GM18520 (cell line): ENCODE data around the gene ECE1.

ENCODE experiments used
- ATAC-seq: cut with Tn5 transposase; IDR thresholded peaks from one replicate; pipeline ENCODE4 v1.9.1; 2021; ENCODE audit not compliant: unreplicated experiment

Gene ECE1

GRCh38 chr1:21255284-21255942 lies 34.9 kb downstream of the ECE1 start:
- no peak for ATAC-seq

DNA sequence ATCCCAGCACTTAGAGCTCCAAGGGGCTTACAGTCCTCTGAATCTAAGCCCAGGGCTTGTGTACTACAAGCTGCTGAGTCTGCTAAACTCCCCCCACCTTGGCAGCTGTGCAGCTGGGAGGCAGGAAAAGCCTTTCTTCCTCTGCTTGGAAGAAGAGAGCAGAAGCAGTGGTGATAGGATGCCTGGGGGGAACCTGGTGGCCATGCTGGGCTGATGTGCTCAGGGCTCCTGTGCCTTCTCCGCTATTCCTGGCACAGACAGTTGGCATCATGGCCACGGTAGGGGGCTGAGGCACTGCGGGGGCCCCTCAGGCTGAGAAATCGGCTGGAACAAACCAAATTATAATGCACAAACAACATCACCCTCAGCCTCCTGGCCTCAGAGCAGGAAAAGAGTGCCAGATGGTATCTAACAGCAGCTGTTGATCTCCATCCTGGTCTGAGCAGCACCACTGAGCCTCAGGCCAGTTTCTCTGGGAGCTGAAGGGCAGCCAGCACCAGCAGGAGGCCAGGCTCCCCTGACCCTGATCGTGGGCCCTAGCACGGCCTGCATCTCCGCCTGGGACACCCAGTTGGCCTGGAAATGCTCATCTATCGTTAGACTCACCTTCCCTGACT lies 35.8 kb downstream of the ECE1 start:
- no peak for ATAC-seq

DNA sequence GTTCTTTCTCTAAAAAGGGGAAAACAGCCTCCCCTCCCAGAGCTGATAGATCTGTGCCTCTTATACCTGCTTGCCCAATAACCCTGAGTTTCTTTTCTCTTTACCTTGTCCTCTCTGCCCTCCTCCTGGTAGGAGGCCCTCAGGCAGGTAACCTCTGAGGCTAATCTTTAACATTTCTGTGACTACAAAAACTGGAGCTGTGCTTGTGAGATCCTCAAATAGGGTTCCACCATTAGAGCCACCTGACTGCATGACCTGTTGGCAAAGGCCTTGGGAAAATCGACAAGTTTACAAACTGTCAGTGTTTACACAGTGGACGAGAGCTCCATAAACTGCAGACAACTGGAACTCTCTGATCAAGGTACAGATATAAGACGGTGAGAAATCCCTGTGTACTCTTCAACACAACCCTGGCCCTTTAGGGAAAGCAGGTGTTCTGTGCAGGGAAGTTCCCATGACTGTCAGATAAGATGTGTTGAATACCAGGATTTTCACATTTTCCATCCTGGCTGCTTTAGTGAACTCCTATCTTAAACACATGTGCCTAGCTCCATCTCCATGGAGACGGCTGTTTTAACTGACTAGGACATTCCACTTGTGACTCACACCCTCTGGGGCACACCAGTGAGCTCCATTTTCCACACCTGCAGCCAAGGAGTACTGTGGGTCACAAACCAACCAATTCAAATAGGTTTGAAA lies 38.3 kb downstream of the ECE1 start:
- no peak for ATAC-seq

GRCh38 chr1:21249940-21250493 lies 40.2 kb downstream of the ECE1 start:
- ATAC-seq, result no peak

- ATAC-seq, result no peak
Measured at GRCh38 chr1:21247892-21248715, 42.2 kb downstream of the ECE1 start.

DNA sequence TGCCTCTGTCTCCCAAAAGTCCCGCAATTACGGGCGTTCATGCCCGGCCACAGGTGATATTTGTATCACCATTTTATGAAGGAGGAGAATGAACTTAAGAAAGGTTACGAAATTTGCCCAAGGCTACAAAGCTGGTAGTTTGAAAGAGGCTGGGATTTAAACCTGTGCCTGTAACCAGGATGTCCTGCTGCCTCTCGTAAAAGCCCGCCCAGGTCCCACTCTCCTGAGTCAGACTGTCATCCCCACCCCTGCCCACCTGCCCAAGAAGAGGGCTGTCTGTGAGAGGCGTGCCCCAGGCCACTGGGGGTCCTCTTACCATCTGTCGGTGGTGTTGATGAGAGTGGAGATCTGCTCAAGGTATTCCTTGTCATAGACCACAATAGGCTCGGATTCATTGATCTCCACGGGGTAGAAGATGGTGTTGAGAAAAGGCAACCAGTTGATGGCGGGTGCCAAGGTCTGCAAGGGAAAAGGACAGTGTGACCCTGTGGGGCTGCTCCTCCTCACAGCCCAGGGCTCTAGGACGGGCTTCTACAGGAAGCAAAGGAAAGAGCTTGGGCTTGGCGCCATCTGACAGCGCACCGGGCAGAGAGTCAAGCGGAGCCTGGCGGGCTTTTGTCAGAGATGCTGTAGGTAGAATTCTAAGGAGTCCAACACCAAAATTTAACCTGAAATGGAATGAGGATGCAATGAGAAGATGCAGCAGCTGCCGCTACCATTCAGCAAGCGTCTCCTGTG lies 43.2 kb downstream of the ECE1 start:
- no peak for ATAC-seq

GRCh38 chr1:21245688-21246229 lies 44.5 kb downstream of the ECE1 start:
- ATAC-seq, result no peak

DNA sequence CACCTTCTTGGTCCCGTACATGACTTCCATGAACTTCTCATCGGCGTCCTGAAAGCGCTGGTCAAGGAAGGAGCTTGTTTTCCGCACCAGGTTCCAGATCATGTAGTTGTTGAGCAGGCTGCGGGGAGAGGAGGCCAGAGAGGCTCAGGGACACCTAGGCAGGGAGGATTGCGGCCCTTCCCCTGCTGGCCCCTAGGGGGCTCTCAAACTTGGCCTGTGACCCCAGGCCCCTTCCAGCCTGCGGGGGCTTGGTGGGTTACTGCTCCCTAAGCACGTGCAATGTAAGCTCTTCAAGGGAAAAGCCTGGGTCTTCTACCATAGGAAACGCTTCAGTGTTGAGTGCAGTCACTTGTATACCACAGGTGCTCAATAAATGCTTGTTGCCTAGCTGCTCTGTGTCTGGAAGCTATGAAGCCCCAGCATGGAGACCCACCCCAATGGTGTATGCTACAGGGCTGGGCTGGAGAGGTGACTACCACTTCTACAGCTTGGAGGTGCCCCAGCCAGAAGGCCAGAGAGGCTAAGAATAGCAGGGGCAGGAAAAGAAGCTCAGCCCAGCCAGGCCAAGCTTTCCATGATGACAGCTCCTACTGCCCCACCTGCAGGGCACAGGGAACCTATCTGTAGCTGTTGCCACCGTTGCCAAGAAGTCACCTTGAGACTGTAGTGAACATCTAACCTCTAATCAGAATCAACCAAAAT lies 45.1 kb downstream of the ECE1 start:
- no peak for ATAC-seq

DNA sequence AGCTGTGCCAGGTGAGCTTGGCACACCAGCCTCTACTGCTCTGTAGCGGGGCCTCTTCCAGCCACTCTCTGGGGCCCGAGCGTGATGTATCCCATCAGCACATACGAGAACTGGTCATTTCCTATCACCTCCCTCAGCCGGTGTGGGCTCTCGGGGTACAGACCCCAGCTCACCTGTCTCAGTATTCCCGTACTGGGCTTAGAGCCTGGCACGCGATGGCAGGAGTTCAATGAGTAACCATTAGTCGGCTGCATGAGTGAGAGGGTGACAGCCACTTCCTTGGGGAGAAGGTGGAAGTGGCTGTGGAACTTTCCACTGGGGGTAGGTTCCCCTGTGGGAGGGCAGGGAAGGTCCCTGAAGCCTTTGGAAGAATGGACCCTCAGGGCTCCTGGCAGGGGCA lies 46.1 kb downstream of the ECE1 start:
- no peak for ATAC-seq

DNA sequence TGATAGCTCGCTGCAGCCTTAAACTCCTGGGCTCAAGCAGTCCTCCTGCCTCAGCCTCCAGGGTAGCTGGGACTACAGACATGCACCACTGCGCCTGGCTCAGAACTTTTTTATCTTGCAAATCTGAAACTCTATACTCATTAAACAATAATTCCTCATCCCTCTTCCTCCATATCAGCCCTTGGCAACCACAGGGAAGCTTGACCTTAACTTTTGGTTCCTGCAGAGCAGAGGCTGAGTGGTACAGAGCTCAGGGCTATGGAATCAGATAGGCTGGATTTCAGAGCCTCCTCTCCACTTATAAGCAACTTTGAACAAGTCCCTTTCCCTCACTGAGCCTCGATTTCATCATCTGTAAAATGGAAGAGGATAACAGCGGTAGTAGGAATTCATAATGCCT lies 47.4 kb downstream of the ECE1 start:
- ATAC-seq, result no peak

DNA sequence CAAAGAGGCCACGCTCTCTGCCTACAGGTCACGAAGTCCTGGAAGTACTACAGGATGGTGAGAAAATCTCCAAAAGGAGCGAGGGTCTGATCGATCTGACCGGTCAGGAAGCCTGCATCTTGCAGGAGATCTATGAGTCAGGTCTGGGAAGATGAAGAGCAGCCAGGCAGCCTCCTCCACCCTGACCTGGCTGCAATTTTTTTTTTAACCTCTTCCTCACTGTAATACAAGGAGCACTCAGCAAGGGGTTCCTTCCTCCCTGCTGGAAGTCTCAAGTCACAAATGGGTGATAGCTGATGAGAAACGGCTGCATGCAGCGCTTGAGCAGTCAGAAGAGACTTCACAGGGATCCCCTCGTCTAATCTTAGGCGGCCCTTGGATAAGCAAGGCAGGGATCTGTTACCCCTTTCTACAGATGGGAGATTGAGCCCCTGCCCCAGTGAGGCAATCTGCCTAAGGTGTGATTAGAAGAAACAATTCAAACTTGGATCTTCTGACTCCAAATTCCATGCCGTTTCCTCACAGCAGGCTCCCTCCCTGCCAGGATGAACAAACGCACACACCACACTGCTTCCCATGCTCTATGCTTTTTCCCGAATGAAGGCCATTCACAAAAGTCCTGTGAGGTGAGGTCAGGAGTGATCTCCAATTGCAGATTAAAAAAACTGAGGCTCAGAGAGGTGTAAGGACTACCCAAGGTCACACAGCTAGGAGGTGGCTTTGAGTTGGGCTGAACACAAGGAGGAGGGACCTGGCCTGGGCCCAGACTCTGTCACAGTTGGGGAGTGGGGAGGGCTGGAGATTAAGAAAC lies 48.3 kb downstream of the ECE1 start:
- ATAC-seq, result no peak

DNA sequence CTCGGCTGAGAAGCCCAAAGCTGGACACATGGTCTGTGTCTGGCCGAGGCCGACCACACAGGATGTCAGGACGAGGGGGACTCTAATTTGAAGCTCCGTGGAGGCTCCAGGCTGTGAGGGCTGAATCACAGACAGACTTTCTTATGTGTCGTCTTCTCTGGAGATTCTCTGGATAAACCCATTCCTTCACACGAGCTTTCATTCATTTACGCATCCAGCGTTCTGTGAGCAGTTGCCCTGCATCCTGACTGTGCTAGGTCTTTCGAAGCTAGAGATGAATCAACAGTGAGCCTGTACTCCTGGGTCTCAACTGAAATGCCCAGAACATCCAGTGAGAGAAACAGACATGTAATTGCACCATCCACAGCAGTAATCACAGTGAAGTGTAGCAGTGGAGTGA lies 49.6 kb downstream of the ECE1 start:
- ATAC-seq, result no peak

DNA sequence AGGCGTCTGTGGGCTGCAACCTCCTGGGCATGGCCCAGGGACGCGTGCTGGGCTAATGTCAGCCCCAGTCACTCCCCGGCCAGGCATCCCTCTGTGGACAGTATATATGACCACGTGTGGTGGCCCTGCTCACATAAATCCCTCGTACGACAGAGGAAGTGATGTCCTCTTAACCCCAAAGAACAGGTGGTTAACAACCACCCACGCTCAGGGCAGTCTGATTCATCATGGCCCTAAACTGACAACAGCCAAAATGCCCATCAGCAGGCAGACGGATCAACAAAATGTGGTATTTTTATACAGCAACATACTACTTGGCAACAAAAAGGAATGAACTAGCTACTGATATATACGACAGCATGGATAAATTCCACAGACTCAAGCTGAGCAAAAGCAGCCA lies 51.0 kb downstream of the ECE1 start:
- ATAC-seq, result no peak

- ATAC-seq, result no peak
Measured at GRCh38 chr1:21238141-21238800, 52.0 kb downstream of the ECE1 start.

DNA sequence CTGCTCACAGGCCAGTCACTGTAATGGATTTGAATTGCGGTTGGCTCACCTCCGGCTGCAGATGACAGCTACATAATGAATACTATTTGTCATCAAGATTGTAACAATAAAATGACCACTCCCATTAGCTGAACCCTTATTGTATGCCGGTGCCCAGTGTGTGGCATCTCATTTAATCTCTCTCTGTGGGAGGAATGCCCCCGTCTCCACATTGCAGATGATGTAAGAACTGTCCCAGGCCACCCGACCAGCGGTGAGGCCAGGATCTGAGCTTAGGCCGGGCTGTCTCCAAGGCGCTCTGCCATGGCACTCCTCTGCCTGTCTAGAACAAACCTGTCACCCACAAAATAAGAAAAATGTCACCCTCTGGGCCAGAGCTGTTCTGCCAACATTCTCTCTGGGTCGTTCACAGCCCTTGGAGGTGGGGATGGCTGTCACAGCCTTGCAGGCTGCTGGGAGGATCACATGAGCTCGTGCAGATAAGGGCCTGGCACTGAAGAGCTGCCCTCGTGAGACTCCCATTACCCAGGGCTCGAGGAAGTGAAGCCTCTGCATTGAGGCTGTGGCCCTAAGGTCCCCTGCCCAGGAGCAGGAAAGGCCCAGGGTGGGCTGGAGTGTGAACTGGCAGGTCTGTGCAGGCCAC lies 52.7 kb downstream of the ECE1 start:
- ATAC-seq, result no peak

DNA sequence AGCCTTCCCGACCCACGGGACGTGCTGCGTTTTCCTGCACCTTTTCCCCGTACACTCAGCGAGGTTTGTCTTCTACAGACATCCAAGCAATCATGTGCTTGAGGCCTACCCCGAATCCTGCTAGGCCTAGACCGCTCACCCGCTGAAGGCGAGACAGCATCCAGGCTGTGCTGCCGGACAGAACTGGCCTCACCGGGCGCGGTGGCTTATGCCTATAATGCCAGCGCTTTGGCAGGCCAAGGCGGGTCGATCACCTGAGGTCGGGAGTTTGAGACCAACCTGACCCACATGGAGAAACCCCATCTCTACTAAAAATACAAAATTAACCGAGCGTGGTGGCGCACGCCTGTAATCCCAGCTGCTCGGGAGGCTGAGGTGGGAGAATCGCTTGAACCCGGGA lies 54.1 kb downstream of the ECE1 start:
- ATAC-seq, result no peak

DNA sequence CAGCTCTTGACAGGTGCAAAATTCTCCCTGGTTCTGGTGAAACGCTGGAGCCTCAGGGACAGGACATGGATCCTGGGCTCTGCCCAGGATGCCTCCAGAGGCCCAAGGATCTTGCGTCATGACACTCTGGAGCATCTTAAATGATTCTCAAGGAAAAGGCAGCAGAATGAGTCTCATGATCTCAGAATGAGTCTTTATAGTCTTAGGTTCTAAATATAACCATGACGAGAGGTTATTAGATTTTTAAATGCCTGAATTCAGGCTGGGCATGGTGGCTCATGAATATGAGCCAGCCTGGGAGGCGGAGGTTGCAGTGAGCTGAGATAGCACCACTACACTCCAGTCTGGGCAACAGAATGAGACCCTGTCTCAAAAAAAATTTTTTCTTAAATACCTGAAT lies 55.5 kb downstream of the ECE1 start:
- ATAC-seq, result no peak

DNA sequence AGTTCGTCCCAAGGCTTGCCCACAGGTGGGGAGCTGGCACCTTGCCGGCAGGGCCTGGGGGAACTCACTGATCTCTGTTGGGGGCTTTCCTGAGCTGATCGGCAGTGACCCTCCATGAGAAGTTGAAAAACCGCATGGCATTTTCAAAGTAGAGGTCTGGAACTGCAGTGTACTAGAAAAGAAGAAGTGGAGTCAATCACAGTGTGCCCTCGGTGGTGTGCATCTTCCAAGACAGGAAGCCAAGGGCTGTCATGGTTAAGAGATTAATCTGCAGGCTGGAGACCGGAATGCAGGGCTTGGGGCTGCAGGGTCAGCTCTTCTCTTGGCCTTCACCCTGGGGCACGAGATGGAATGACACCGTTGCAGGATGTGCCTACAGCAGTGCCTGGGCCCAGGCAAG lies 56.8 kb downstream of the ECE1 start:
- no peak for ATAC-seq
